DND-41 (cell line): Measurements from ENCODE around the gene CLASP1.

ENCODE experiments used
- ATAC-seq: fragments of 200-7000 bp; cut with Tn5 transposase; 3 replicates; pipeline ENCODE4 v1.9.1; 2021; ENCODE audit warnings: low read depth; ENCODE audit not compliant: insufficient read depth
- DNase-seq: peaks from one replicate; pipeline ENCODE4 v3.0.0-alpha.2; 2020
- H2AFZ ChIP-seq: 2 replicates; pipeline ENCODE4 v1.6.0; 2012; ENCODE audit warnings: low read depth, low read length
- H3K27ac ChIP-seq: 2 replicates; pipeline ENCODE4 v1.5.1; 2012; ENCODE audit warnings: low read length, inconsistent platforms
- H3K27me3 ChIP-seq: fragments of 200-600 bp; sonication (generic); 2 replicates; pipeline ENCODE4 v1.6.0; 2012; ENCODE audit warnings: low read length, mild to moderate bottlenecking, inconsistent platforms; ENCODE audit not compliant: insufficient read depth, poor library complexity
- H3K36me3 ChIP-seq: 2 replicates; pipeline ENCODE4 v1.5.1; 2012; ENCODE audit warnings: low read length, inconsistent platforms; ENCODE audit not compliant: insufficient read depth
- H3K4me1 ChIP-seq: 2 replicates; pipeline ENCODE4 v1.5.1; 2012; ENCODE audit warnings: mild to moderate bottlenecking, low read length; ENCODE audit not compliant: insufficient read depth
- H3K4me2 ChIP-seq: 2 replicates; pipeline ENCODE4 v1.6.0; 2012; ENCODE audit warnings: mild to moderate bottlenecking, moderate library complexity, low read length, inconsistent platforms; ENCODE audit not compliant: insufficient read depth
- H3K4me3 ChIP-seq, 2 experiments: fragments of 200-600 bp in 1 of 2; shearing (Covaris generic) in 1 of 2; 2 replicates each; pipeline ENCODE4 v1.5.1; 2012 to 2016; ENCODE audit warnings: inconsistent platforms in 2 of 2, low read length in 2 of 2, mild to moderate bottlenecking in 2 of 2, low read depth in 1 of 2, moderate library complexity in 1 of 2
- H3K79me2 ChIP-seq: 2 replicates; pipeline ENCODE4 v1.6.0; 2012; ENCODE audit warnings: low read length, inconsistent platforms; ENCODE audit not compliant: insufficient read depth
- H3K9ac ChIP-seq: 2 replicates; pipeline ENCODE4 v1.6.0; 2012; ENCODE audit warnings: low read depth, mild to moderate bottlenecking, inconsistent platforms, low read length, moderate library complexity
- H3K9me3 ChIP-seq: 2 replicates; pipeline ENCODE4 v1.5.1; 2012; ENCODE audit warnings: low read length, moderate library complexity, mild to moderate bottlenecking, inconsistent platforms; ENCODE audit not compliant: insufficient read depth, severe bottlenecking
- H4K20me1 ChIP-seq: 2 replicates; pipeline ENCODE4 v1.6.0; 2012; ENCODE audit warnings: low read length; ENCODE audit not compliant: insufficient read depth
- EZH2 ChIP-seq: IDR thresholded peaks from 3 replicates; pipeline ENCODE4 v1.6.1; 2012; ENCODE audit warnings: borderline replicate concordance, low read depth, mild to moderate bottlenecking, moderate library complexity, low read length, inconsistent platforms; ENCODE audit not compliant: severe bottlenecking
- TF ChIP-seq, protein P1 (sequence below): IDR thresholded peaks from 2 replicates; pipeline ENCODE4 v1.5.1; 2012; ENCODE audit warnings: borderline replicate concordance, low read length, moderate library complexity, mild to moderate bottlenecking; ENCODE audit not compliant: poor library complexity, severe bottlenecking; ENCODE audit errors: extremely low read depth

The CLASP1 gene

DNA sequence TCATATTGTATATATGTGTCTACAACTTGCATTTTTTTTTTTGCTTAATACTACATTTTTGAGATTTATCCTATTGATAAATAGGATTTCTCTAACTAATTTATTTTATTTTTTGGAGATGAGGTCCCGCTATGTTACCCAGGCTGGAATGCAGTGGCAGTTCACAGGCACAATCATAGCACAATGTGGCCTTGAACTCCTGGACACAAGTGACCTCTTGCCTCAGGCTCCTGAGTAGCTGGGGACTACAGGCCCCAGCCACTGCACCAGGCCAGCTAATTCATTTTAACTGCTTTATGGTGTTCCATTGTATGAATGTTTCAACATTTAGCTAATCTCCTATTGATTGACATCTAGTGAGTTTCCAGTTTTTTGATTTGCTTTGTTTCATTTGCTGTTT, 16.8 kb upstream of the CLASP1 start:
- no peak for TF ChIP-seq EZH2
- TF ChIP-seq, protein P1, sequence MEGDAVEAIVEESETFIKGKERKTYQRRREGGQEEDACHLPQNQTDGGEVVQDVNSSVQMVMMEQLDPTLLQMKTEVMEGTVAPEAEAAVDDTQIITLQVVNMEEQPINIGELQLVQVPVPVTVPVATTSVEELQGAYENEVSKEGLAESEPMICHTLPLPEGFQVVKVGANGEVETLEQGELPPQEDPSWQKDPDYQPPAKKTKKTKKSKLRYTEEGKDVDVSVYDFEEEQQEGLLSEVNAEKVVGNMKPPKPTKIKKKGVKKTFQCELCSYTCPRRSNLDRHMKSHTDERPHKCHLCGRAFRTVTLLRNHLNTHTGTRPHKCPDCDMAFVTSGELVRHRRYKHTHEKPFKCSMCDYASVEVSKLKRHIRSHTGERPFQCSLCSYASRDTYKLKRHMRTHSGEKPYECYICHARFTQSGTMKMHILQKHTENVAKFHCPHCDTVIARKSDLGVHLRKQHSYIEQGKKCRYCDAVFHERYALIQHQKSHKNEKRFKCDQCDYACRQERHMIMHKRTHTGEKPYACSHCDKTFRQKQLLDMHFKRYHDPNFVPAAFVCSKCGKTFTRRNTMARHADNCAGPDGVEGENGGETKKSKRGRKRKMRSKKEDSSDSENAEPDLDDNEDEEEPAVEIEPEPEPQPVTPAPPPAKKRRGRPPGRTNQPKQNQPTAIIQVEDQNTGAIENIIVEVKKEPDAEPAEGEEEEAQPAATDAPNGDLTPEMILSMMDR, result no peak
- Histone ChIP-seq H3K27ac (no peak overlapping the region), H2AFZ (no peak overlapping the region)

DNA sequence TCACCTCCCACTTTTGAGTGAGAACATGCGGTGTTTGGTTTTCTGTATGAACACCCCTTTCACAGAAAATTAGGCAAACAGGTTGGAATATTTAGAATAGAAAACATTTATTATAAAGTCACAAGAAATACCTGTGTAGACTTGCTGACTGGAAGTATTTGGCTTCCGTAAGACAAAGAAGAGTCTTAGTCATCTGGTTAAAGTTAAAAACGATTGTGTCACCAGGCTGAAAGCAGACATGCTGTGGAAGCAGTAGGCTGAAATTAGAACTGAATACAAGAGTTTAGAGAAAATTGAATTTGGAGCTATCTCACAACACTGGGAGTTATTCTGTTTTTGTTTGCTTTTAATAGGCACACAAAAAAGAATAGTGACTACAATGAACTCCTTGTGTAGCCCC, 16.2 kb upstream of the CLASP1 start:
- Histone ChIP-seq H3K4me3 (no peak overlapping the region), H3K4me2 (no peak overlapping the region), H2AFZ (no peak overlapping the region), H3K27ac (no peak overlapping the region), H4K20me1 (no peaks in the 10 kb centered on the region), H3K79me2 (no peaks in the 10 kb centered on the region), H3K4me1 (no peaks in the 10 kb centered on the region), H3K9me3 (peaks cover 10% of the 10 kb centered on the region), H3K36me3 (no peaks in the 10 kb centered on the region), H3K27me3 (no peaks in the 10 kb centered on the region), H3K9ac (no peak overlapping the region)
- TF ChIP-seq, protein P1, result no peak
- TF ChIP-seq EZH2, result no peak
- DNase-seq (no peak), ATAC-seq (no peak)

More for the DNA sequence above, 16.8 kb upstream of the CLASP1 start:
- no peak overlapping the region for H3K4me2 ChIP-seq
- no peaks in the 10 kb centered on the region for H3K36me3 ChIP-seq
- H3K27me3 ChIP-seq, result no peaks in the 10 kb centered on the region
- H3K9ac ChIP-seq, result no peak overlapping the region
- H3K4me3 ChIP-seq, result no peak overlapping the region
- no peaks in the 10 kb centered on the region for H3K4me1 ChIP-seq
- no peaks in the 10 kb centered on the region for H4K20me1 ChIP-seq
- DNase-seq (no peak), ATAC-seq (no peak)
- no peaks in the 10 kb centered on the region for H3K79me2 ChIP-seq
- peaks cover 12% of the 10 kb centered on the region for H3K9me3 ChIP-seq

DNA sequence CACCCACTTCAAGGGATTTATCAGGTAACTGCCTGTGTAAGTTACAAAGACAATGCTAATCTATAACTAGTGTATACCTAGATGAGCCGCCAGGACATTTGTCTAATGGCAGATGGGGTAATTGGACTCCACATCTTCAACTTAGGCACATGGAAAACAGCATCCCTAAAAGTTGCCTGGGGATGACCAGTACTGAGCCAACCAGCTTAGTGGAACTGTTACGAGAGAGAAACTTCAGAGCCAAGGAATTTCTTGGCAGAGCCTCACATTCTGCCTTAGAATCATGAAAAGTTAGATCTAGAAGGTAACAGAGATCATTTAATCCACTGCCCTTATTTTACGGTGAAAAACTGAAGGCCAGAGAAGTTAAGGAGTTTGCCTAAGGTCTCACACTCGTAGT, 15.5 kb upstream of the CLASP1 start:
- Histone ChIP-seq H3K4me2 (no peak overlapping the region), H3K27me3 (no peaks in the 10 kb centered on the region), H3K36me3 (0 out of 2 replicates have a peak, but pooled peaks cover 5% of the 10 kb centered on the region), H3K9me3 (peaks cover 5% of the 10 kb centered on the region), H3K9ac (no peak overlapping the region), H4K20me1 (no peaks in the 10 kb centered on the region), H3K27ac (no peak overlapping the region), H3K4me1 (no peaks in the 10 kb centered on the region), H3K79me2 (no peaks in the 10 kb centered on the region), H2AFZ (no peak overlapping the region), H3K4me3 (no peak overlapping the region)
- TF ChIP-seq, protein P1, result no peak
- no peak for TF ChIP-seq EZH2
- ATAC-seq (no peak), DNase-seq (no peak)

DNA sequence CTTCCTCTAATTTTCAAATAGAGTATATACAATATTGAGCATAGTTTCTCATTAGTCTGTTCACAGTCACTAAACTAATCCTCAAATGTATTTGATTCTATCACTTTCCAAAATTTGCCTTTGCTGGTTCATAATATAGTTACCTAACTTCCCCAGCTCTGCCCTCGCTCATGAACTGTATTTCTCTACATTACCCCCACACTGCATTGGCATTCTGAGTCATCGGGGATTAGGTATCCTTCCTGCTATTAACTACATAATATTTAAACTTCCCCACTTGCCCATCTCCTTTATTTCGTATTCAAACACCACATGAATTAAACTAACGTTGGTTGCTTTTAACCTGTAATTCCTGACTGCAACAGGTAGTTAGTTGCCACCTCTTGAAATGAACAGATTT, 14.8 kb upstream of the CLASP1 start:
- Histone ChIP-seq H4K20me1 (no peaks in the 10 kb centered on the region), H3K79me2 (no peaks in the 10 kb centered on the region), H3K4me2 (no peak overlapping the region), H3K9ac (no peak overlapping the region), H3K27ac (no peak overlapping the region), H3K4me1 (no peaks in the 10 kb centered on the region), H3K36me3 (peaks cover 5% of the 10 kb centered on the region), H3K27me3 (no peaks in the 10 kb centered on the region), H3K4me3 (no peak overlapping the region), H3K9me3 (no peaks in the 10 kb centered on the region), H2AFZ (no peak overlapping the region)
- no peak for DNase-seq
- ATAC-seq, result no peak
- TF ChIP-seq, protein P1, result no peak
- no peak for TF ChIP-seq EZH2
